HG02938 (cell line): ENCODE measurements around the gene LINGO4.
A peak's percentile ranks its signal among the peaks of the same experiment; 100 is the strongest.
"Not testable (repeated sequence)": the region's sequence is repeated elsewhere in the genome, so short reads cannot be mapped to it uniquely, and the experiment has no call there.

Source experiments
- ATAC-seq: cut with Tn5 transposase; IDR thresholded peaks from one replicate; pipeline ENCODE4 v1.9.1; 2021; ENCODE audit warnings: mild to moderate bottlenecking, moderate library complexity; ENCODE audit not compliant: unreplicated experiment

The LINGO4 gene

GRCh38 chr1:151787689-151788088, 17.5 kb downstream of the LINGO4 start:
- no peak for ATAC-seq

GRCh38 chr1:151783796-151784195, 21.4 kb downstream of the LINGO4 start:
- ATAC-seq = no peak

- ATAC-seq = no peak
Observed at GRCh38 chr1:151782741-151783140, 22.5 kb downstream of the LINGO4 start.

- not testable (repeated sequence) for ATAC-seq
Observed at GRCh38 chr1:151782026-151782425, 23.2 kb downstream of the LINGO4 start.

GRCh38 chr1:151780736-151781135, 24.5 kb downstream of the LINGO4 start:
- ATAC-seq = not testable (repeated sequence)

- no peak for ATAC-seq
Observed at GRCh38 chr1:151779852-151780251, 25.4 kb downstream of the LINGO4 start.

DNA sequence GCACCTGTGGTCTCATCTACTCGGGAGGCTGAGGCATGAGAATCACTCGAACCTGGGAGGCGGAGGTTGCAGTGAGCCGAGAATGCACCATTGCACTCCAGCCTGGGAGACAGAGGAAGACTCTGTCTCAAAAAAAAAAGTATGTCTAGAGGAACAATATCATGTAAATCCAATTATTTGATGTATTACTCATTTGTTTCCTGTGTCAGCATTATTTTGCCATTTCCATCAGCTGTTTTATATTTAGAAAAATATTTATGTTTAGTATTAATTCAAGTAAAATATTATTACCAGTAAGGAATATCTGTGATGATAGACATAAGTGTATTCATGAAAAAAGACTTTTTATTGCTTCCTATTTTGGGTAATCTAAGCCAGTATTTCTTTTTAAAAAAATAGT, 27.9 kb downstream of the LINGO4 start:
- ATAC-seq = no peak

- ATAC-seq = no peak
Observed at GRCh38 chr1:151776665-151777062, 28.6 kb downstream of the LINGO4 start.

DNA sequence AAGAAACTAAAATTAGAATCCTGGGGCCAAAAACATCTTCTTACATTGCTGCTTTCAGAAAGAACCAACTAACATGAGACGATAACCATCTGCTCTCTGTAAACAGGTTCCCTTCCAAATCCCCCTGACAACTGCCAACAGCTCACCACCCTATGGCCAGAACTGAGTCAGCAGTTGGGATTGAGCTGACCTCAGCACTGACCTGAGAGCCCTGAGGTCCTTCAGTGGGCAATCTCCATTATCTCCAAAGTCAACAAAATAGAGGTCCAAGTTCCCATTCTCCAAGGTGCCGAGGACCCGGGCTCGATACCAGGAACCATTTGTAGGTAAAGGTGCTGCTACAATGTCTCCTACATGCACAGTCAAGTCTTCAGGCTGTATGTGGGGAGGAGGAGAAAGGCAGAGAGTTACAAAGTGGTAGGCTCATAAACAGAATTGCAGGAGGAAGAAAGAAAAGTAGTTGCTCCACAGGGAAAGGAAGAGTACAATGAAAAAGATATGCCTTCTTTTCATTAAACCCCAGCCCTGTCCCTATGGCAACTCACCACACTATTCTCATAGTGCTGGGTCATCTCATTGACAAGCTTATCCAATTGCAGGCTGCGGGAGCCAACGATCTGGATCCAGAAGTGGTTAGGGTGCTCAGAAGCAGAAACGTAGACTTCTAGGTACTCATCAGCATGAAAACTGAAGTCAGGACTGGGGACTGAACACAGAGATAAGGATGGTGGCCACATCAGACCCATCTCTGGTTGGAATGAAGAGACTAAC, 29.1 kb downstream of the LINGO4 start:
- ATAC-seq = no peak

DNA sequence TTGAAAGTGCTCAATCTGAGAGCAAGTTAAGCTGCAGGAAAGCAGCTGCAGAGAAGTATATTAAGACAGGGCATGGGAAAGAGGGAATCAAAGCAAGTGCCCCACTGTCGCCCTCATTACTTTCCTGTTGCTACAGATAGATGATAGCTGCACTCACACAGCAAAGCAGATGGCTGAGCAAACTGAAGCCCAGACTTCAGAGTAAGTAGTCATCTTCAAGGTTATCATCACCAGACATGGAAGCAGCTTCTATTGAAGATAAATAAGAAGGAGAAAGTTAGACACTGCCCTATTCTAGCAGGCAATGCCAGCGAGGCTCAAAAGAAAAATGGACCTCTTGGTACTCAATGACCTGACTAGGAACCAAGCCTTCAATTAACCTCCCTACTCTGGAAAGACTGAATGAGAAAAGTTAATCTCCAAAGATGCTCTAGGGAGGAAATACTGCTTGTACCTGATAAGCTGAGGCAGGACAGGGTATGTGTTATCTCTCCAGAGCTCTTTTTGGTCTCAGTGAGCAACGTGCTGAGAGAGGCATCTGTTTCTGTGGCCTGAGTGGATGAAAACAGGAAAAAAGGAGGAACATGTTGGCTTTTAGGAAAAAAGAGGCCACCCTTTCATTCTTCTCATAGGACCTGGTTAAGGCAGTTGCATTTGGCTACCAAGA, 30.8 kb downstream of the LINGO4 start:
- no peak for ATAC-seq

- ATAC-seq = no peak
Observed at GRCh38 chr1:151773702-151774101, 31.5 kb downstream of the LINGO4 start.

DNA sequence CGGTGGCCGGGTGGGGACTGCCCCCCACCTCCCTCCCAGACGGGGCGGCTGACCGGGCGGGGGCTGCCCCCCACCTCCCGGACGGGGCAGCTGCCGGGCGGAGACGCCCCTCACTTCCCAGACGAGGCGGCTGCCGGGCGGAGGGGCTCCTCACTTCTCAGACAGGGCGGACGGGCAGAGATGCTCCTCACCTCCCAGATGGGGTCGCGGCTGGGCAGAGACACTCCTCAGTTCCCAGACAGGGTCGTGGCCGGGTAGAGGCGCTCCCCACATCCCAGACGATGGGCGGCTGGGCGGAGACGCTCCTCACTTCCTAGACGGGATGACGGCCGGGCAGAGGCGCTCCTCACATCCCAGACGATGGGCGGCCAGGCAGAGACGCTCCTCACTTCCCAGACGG, 35.9 kb downstream of the LINGO4 start:
- ATAC-seq = not testable (repeated sequence)

GRCh38 chr1:151768351-151769066, 36.7 kb downstream of the LINGO4 start:
- not testable (repeated sequence) for ATAC-seq

- ATAC-seq = no peak
Observed at GRCh38 chr1:151763990-151764389, 41.2 kb downstream of the LINGO4 start.

GRCh38 chr1:151762941-151763921, 42.0 kb downstream of the LINGO4 start, which contains the start of gene MRPL9:
TSS of gene MRPL9 (minus strand) at chr1:151763496. CDS start at chr1:151763479, 17 bp downstream.
- peak; percentile 76 for ATAC-seq

GRCh38 chr1:151760597-151761385, 44.4 kb downstream of the LINGO4 start:
- ATAC-seq = no peak

DNA sequence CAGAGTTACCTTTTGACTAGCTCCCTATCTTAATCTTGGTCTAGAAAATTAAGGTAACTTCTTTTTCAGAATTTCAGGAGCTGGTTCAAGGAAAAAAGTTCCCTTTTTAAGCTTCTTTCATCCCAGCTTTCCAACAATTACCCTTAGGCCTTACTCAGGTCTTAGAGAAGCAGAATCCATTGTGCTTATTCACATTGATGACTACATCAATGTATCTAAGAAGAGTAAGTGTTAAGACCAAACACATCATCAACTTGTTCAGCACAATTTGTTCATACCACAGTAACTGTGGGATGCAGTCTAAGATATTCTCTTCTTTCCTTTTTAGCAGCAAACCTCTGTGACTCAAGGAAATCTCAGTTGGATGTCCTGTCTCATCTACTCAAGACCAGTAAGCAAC, 46.0 kb downstream of the LINGO4 start:
- no peak for ATAC-seq

DNA sequence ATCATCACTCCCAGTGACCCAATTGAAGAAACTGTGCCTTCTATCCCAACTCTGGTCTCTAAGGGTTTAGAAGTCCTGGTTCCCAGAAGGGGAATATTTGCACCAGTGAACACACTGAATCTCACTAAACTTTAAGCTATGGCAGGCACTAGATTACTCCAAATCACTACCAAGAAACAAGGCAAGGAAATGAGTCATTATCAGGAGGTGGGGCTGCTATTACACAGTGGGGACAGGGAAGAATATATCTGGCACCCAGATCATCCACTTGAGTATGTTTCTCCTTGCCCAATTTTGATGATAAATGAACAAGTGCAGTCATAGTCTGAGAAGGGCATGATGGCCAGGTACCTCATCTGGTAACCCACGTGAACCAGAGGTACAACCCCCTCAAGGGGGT, 48.9 kb downstream of the LINGO4 start:
- ATAC-seq = no peak
